Hepatocyte (in vitro differentiated cells): ENCODE data around the gene STX8.

Experiments
- CTCF ChIP-seq: fragments of 200-600 bp; sonication (generic); IDR thresholded peaks from 2 replicates; pipeline ENCODE4 v1.5.1; 2016; ENCODE audit warnings: antibody characterized with exemption, mild to moderate bottlenecking; ENCODE audit not compliant: poor library complexity
- EZH2phosphoT487 ChIP-seq: fragments of 200-600 bp; sonication (generic); IDR thresholded peaks from one replicate; pipeline ENCODE4 v1.6.1; 2018; ENCODE audit warnings: antibody characterized with exemption, mild to moderate bottlenecking, low read depth, moderate library complexity; ENCODE audit not compliant: unreplicated experiment, severe bottlenecking

GRCh38 chr17:9568004-9568403 lies 7.6 kb downstream of the STX8 start:
- TF ChIP-seq CTCF: no peak
- no peak for TF ChIP-seq EZH2phosphoT487
